H1 (cell line): Measurements from ENCODE around the gene MICU1. TPM values are rescaled to one million over a fixed set of nuclear protein-coding genes. Genes with fewer than 3 reads are reported as not detected.

Experiments used
- CTCF ChIA-PET: fragments of 300-600 bp; sonication (Branson Sonifier 250); formaldehyde crosslinking; loops from one replicate; lab custom pipeline; 2021; ENCODE audit not compliant: partially characterized antibody; lab: Charles Lee
- POLR2A ChIA-PET: fragments of 300-600 bp; sonication (Branson Sonifier 250); formaldehyde crosslinking; loops from one replicate; lab custom pipeline; 2021; ENCODE audit warnings: inconsistent platforms; ENCODE audit not compliant: partially characterized antibody; lab: Charles Lee
- DNase-seq, 2 experiments: peaks; one replicate each; pipeline versions ENCODE4 v3.0.0 to v3.0.0-alpha.2; 2010 to 2022; ENCODE audit warnings: low spot score in 2 of 2, low read depth in 1 of 2, mixed read lengths in 1 of 2
- FAIRE-seq: peaks from 2 replicates; lab custom pipeline; 2011; peaks lifted over from hg19 to GRCh38; lab: Jason Lieb, UNC
- H2AFZ ChIP-seq: 2 replicates; pipeline ENCODE4 v1.8.1; 2012; ENCODE audit warnings: low read length, inconsistent platforms
- H2AK5ac ChIP-seq: 2 replicates; pipeline ENCODE4 v1.6.1; 2013; ENCODE audit warnings: low read depth, low read length
- H2BK120ac ChIP-seq: replicated peaks from 2 replicates; pipeline ENCODE3; 2013; ENCODE audit warnings: low read depth, low read length, inconsistent platforms
- H2BK12ac ChIP-seq: 2 replicates; pipeline ENCODE4 v1.6.1; 2013; ENCODE audit warnings: low read depth, low read length
- H2BK15ac ChIP-seq: 2 replicates; pipeline ENCODE4 v1.6.1; 2013; ENCODE audit warnings: low read length
- H2BK20ac ChIP-seq: 2 replicates; pipeline ENCODE4 v1.6.1; 2013; ENCODE audit warnings: low read length
- H2BK5ac ChIP-seq: 2 replicates; pipeline ENCODE4 v1.6.1; 2013; ENCODE audit warnings: low read depth, low read length
- H3K14ac ChIP-seq: 2 replicates; pipeline ENCODE4 v1.6.1; 2013; ENCODE audit warnings: inconsistent platforms; ENCODE audit not compliant: insufficient read length
- H3K18ac ChIP-seq: 2 replicates; pipeline ENCODE4 v1.6.1; 2013; ENCODE audit warnings: low read length; ENCODE audit errors: extremely low read depth
- H3K23ac ChIP-seq: 2 replicates; pipeline ENCODE4 v1.6.1; 2013; ENCODE audit warnings: inconsistent platforms; ENCODE audit not compliant: insufficient read length
- H3K23me2 ChIP-seq: 2 replicates; pipeline ENCODE4 v1.6.1; 2013; ENCODE audit warnings: low read depth, low read length
- H3K27ac ChIP-seq: 2 replicates; pipeline ENCODE4 v1.6.1; 2011; ENCODE audit warnings: low read depth, low read length, inconsistent platforms
- H3K27me3 ChIP-seq, 4 experiments: replicated peaks in 1 of 4; 1 replicate in 1 of 4; 2 replicates in 3 of 4; pipeline versions ENCODE4 v1.6.1 to v1.8.1; 2011 to 2013; ENCODE audit warnings: low read length in 3 of 4, mild to moderate bottlenecking in 3 of 4, inconsistent platforms in 2 of 4, mixed read lengths in 2 of 4, moderate library complexity in 1 of 4; ENCODE audit not compliant: control insufficient read depth in 3 of 4, insufficient read depth in 3 of 4; ENCODE audit errors: extremely low read depth in 1 of 4
- H3K36me3 ChIP-seq, 4 experiments: 2 replicates each; pipeline versions ENCODE4 v1.6.1 to v1.8.1; 2011 to 2013; ENCODE audit warnings: mild to moderate bottlenecking in 4 of 4, low read length in 3 of 4, moderate library complexity in 2 of 4, control low read depth in 1 of 4, inconsistent platforms in 1 of 4; ENCODE audit not compliant: insufficient read depth in 4 of 4, control insufficient read depth in 2 of 4
- H3K4ac ChIP-seq: replicated peaks from 2 replicates; pipeline ENCODE3; 2013; ENCODE audit warnings: low read length, low read depth, mixed read lengths, inconsistent platforms; ENCODE audit not compliant: insufficient read length
- H3K4me1 ChIP-seq, 4 experiments: replicated peaks in 1 of 4; 1 replicate in 1 of 4; 2 replicates in 3 of 4; pipeline versions ENCODE4 v1.6.1 to v1.8.1; 2011 to 2013; ENCODE audit warnings: low read length in 3 of 4, inconsistent platforms in 2 of 4, mixed read lengths in 1 of 4; ENCODE audit not compliant: insufficient read depth in 4 of 4, control insufficient read depth in 3 of 4
- H3K4me2 ChIP-seq, 2 experiments: 2 replicates each; pipeline versions ENCODE4 v1.6.1 to v1.8.1; 2011 to 2013; ENCODE audit warnings: low read depth in 2 of 2, low read length in 2 of 2, control low read depth in 1 of 2, inconsistent platforms in 1 of 2, mild to moderate bottlenecking in 1 of 2; ENCODE audit not compliant: insufficient read depth in 1 of 2
- H3K4me3 ChIP-seq, 4 experiments: fragments of 200-600, 300-600 bp in 1 of 4; sonication (generic), shearing (Covaris generic), sonication (Bioruptor Twin) in 1 of 4; 2 replicates each; pipeline versions ENCODE4 v1.5.1 to v1.8.1; 2011 to 2016; ENCODE audit warnings: low read length in 4 of 4, low read depth in 3 of 4, control low read depth in 2 of 4, inconsistent platforms in 2 of 4, mild to moderate bottlenecking in 2 of 4, mixed read lengths in 1 of 4, moderate library complexity in 1 of 4; ENCODE audit not compliant: insufficient read depth in 2 of 4; ENCODE audit errors: extremely low read depth in 1 of 4
- H3K56ac ChIP-seq: replicated peaks from 2 replicates; pipeline ENCODE3; 2013; ENCODE audit warnings: low read depth, mild to moderate bottlenecking, mixed read lengths, low read length, inconsistent platforms; ENCODE audit not compliant: insufficient read length
- H3K79me1 ChIP-seq: 2 replicates; pipeline ENCODE4 v1.6.1; 2013; ENCODE audit warnings: low read depth, low read length, control low read depth
- H3K79me2 ChIP-seq, 2 experiments: 2 replicates each; pipeline versions ENCODE4 v1.6.1 to v1.8.1; 2012 to 2013; ENCODE audit warnings: low read length in 2 of 2, mild to moderate bottlenecking in 2 of 2, inconsistent platforms in 1 of 2; ENCODE audit not compliant: insufficient read depth in 2 of 2, control insufficient read depth in 1 of 2
- H3K9ac ChIP-seq, 4 experiments: replicated peaks in 1 of 4; 1 replicate in 1 of 4; 2 replicates in 3 of 4; pipeline versions ENCODE4 v1.6.1 to v1.8.1; 2011 to 2013; ENCODE audit warnings: low read depth in 3 of 4, low read length in 3 of 4, control low read depth in 2 of 4, mild to moderate bottlenecking in 2 of 4, moderate library complexity in 2 of 4, inconsistent platforms in 1 of 4; ENCODE audit errors: extremely low read depth in 1 of 4
- H3K9me3 ChIP-seq, 2 experiments: 2 replicates each; pipeline versions ENCODE4 v1.6.1 to v1.8.1; 2012 to 2013; ENCODE audit warnings: mild to moderate bottlenecking in 2 of 2, moderate library complexity in 2 of 2, control low read depth in 1 of 2, inconsistent platforms in 1 of 2, low read depth in 1 of 2, low read length in 1 of 2, mixed read lengths in 1 of 2; ENCODE audit not compliant: insufficient read depth in 2 of 2
- H4K20me1 ChIP-seq, 2 experiments: replicated peaks in 1 of 2; 2 replicates each; pipeline versions ENCODE3 to v1.8.1; 2011 to 2013; ENCODE audit warnings: inconsistent platforms in 2 of 2, low read length in 2 of 2, mild to moderate bottlenecking in 1 of 2; ENCODE audit not compliant: insufficient read depth in 2 of 2, control insufficient read depth in 1 of 2
- H4K5ac ChIP-seq: 2 replicates; pipeline ENCODE4 v1.6.1; 2013; ENCODE audit warnings: low read length, low read depth, mixed read lengths, inconsistent platforms; ENCODE audit not compliant: insufficient read length
- H4K8ac ChIP-seq: 2 replicates; pipeline ENCODE4 v1.8.0; 2013; ENCODE audit warnings: mild to moderate bottlenecking, moderate library complexity, low read length, inconsistent platforms; ENCODE audit not compliant: insufficient read depth; ENCODE audit errors: extremely low read depth
- H4K91ac ChIP-seq: replicated peaks from 2 replicates; pipeline ENCODE3; 2013; ENCODE audit warnings: low read length, mixed read lengths, inconsistent platforms; ENCODE audit not compliant: insufficient read length
- RAD21 ChIP-seq, 2 experiments: IDR thresholded peaks in 1 of 2; conservative IDR thresholded peaks in 1 of 2; 2 replicates each; pipeline ENCODE4 v1.6.1; 2011; ENCODE audit warnings: low read depth in 2 of 2, low read length in 2 of 2, improper control_type of control experiment in 1 of 2, inconsistent platforms in 1 of 2, mild to moderate bottlenecking in 1 of 2, moderate library complexity in 1 of 2
- SP2 ChIP-seq: IDR thresholded peaks from 2 replicates; pipeline ENCODE4 v1.6.1; 2012; ENCODE audit warnings: mild to moderate bottlenecking, low read length, inconsistent platforms
- SRF ChIP-seq: IDR thresholded peaks from 2 replicates; pipeline ENCODE4 v1.6.1; 2011; ENCODE audit warnings: mild to moderate bottlenecking, low read depth, low read length, moderate library complexity
- TBP ChIP-seq: IDR thresholded peaks from 2 replicates; pipeline ENCODE4 v1.6.1; 2011; ENCODE audit warnings: low read depth, low read length, improper control_type of control experiment
- ZNF274 ChIP-seq: IDR thresholded peaks from 2 replicates; pipeline ENCODE4 v1.7.0; 2012; ENCODE audit warnings: low read length, borderline replicate concordance; ENCODE audit errors: extremely low read depth
- WGBS, 2 experiments: shearing (Covaris generic) in 1 of 2; methylation state at CpG; one replicate each; pipeline versions ENCODE4 v1.1.6 to v1.1.7; 2013 to 2015; ENCODE audit warnings: low lambda C conversion rate in 2 of 2, mixed read lengths in 2 of 2, inconsistent platforms in 1 of 2, low coverage in 1 of 2, missing lambda C conversion rate in 1 of 2; ENCODE audit not compliant: insufficient replicate concordance in 2 of 2, insufficient coverage in 1 of 2, insufficient read length in 1 of 2; ENCODE audit errors: extremely low coverage in 1 of 2, missing lambda C conversion rate in 1 of 2; 5-methylcytosine and 5-hydroxymethylcytosine counted together
- polyA plus RNA-seq, 7 experiments: library from polyadenylated mRNA; depleted of rRNA in 3 of 7; stranded (reverse) in 5 of 7; unstranded in 2 of 7; fragments of >200 nt in 5 of 7; fragments of 200-250 nt in 2 of 7; gene quantifications; 1 replicate in 5 of 7; 2 replicates in 1 of 7; 4 replicates in 1 of 7; pipeline versions ENCODE4 v1.2.1 to v1.2.3, GENCODE V29; 2011 to 2013; ENCODE audit warnings: missing spikeins in 2 of 7, mixed read lengths in 2 of 7
- total RNA-seq: library from RNA; stranded (reverse); fragmentation: NEBNext Ultra II Directional; extraction: Animal tissue kit (Norgen Biotek cat#: 25700); gene quantifications from 2 replicates; pipeline ENCODE4 v1.2.1, GENCODE V29; 2021

The MICU1 gene
- total and polyA plus RNA-seq, 2 of the 8 experiments (the other 6 are each of a cell fraction or from before 2014, with no cell fraction given): 18.0 to 36.7 TPM

GRCh38 chr10:72573079-72573478 lies 52.8 kb downstream of the MICU1 start:
- H3K79me2 ChIP-seq: peaks cover 0 to 3% of the 10 kb centered on the region in 2 experiments; a peak in 1 of 4 replicates
- no peak overlapping the region for H3K4ac ChIP-seq
- H3K4me3 ChIP-seq: no peak overlapping the region
- no peaks in the 10 kb centered on the region for H3K27me3 ChIP-seq
- no peak overlapping the region for H2BK120ac ChIP-seq
- no peak overlapping the region for H2BK20ac ChIP-seq
- H3K9ac ChIP-seq: no peak overlapping the region
- ChIA-PET CTCF (interaction anchor here (0.6 kb wide), 1 partner anchor 296 kb away, joined by 3 read pairs; no protein-coding TSS in a partner anchor), POLR2A (no interaction called here)
- H3K79me1 ChIP-seq: no peaks in the 10 kb centered on the region; the same call in none of the 2 replicates
- no peaks in the 10 kb centered on the region for H3K4me1 ChIP-seq
- H2BK15ac ChIP-seq: no peak overlapping the region
- DNase-seq: no peak
- H4K91ac ChIP-seq: no peak overlapping the region
- no peak overlapping the region for H3K23ac ChIP-seq
- no peak overlapping the region for H4K5ac ChIP-seq
- FAIRE-seq: no peak
- no peaks in the 10 kb centered on the region; the same call in 1 of the 2 replicates for H3K23me2 ChIP-seq
- H3K14ac ChIP-seq: no peak overlapping the region
- H2AK5ac ChIP-seq: no peak overlapping the region
- no peaks in the 10 kb centered on the region for H3K36me3 ChIP-seq
- H4K20me1 ChIP-seq: no peaks in the 10 kb centered on the region
- WGBS, 2 experiments: 87% methylated on average over 2 of the region's 2 CpGs; no CpG with 5 or more reads in 1 of the 2 experiments
- no peak overlapping the region for H2BK12ac ChIP-seq
- no peak overlapping the region for H3K27ac ChIP-seq
- H3K18ac ChIP-seq: no peak overlapping the region
- H3K9me3 ChIP-seq: no peaks in the 10 kb centered on the region
- no peak overlapping the region for H4K8ac ChIP-seq
- no peak overlapping the region for H3K4me2 ChIP-seq
- no peak overlapping the region for H2BK5ac ChIP-seq
- H3K56ac ChIP-seq: no peak overlapping the region
- no peak overlapping the region for H2AFZ ChIP-seq
- TF ChIP-seq RAD21 (IDR thresholded peaks at IDR 0.05 in 1 of 2, conservative IDR thresholded peaks at IDR 0.05 in 1 of 2; ENCODE audit: low read depth in 2 of 2, low read length in 2 of 2): no peak
- no peak for TF ChIP-seq TBP
- no peak for TF ChIP-seq SRF
- TF ChIP-seq ZNF274: no peak
- no peak for TF ChIP-seq SP2
